OCI-LY7 (cell line): ENCODE results near the gene ANKRD66. TPM values are rescaled to one million over a fixed set of nuclear protein-coding genes. Genes with fewer than 3 reads are reported as not detected.

Experiments used
- Bru-seq: library from RNA; stranded (reverse); fragments of 400-500 nt; gene quantifications from one replicate; lab custom pipeline; 2021; lab: Mats Ljungman, UMichigan
- BruChase-seq, 2 experiments: library from RNA; stranded (reverse); fragments of 400-500 nt; gene quantifications; one replicate each; lab custom pipeline; 2021; lab: Mats Ljungman, UMichigan
- BruUV-seq: library from RNA; stranded (reverse); fragments of 400-500 nt; replicated peaks from 2 replicates; lab custom pipeline; 2021; lab: Mats Ljungman, UMichigan
- CTCF ChIA-PET: fragments of 300-600 bp; sonication (Branson Sonifier 250); formaldehyde crosslinking; loops from one replicate; lab custom pipeline; 2022; ENCODE audit warnings: antibody characterized with exemption; ENCODE audit not compliant: unreplicated experiment; lab: Charles Lee
- POLR2A ChIA-PET: fragments of 300-600 bp; sonication (Branson Sonifier 250); formaldehyde crosslinking; loops from one replicate; lab custom pipeline; 2022; ENCODE audit warnings: antibody characterized with exemption; lab: Charles Lee
- DNase-seq: peaks from one replicate; pipeline ENCODE4 v3.0.0-alpha.2; 2015; ENCODE audit warnings: low spot score
- H2AFZ ChIP-seq: fragments of 200-600 bp; sonication (generic), shearing (Covaris generic); 2 replicates; pipeline ENCODE4 v1.6.1; 2014; ENCODE audit warnings: mild to moderate bottlenecking, antibody characterized with exemption, low read length, moderate library complexity
- H3K27ac ChIP-seq: fragments of 200-600 bp; sonication (generic); 2 replicates; pipeline ENCODE4 v1.5.1; 2014; ENCODE audit warnings: mixed run types, low read depth, mild to moderate bottlenecking, moderate library complexity, low read length, inconsistent platforms; ENCODE audit not compliant: poor library complexity, severe bottlenecking
- H3K36me3 ChIP-seq: fragments of 200-600 bp; sonication (generic); 2 replicates; pipeline ENCODE4 v1.6.1; 2014; ENCODE audit warnings: mild to moderate bottlenecking, antibody characterized with exemption, low read length, moderate library complexity, mixed read lengths; ENCODE audit not compliant: insufficient read depth
- H3K4me1 ChIP-seq: fragments of 200-600 bp; sonication (generic); 2 replicates; pipeline ENCODE4 v1.5.1; 2014; ENCODE audit warnings: mild to moderate bottlenecking, low read length; ENCODE audit not compliant: insufficient read depth, poor library complexity, severe bottlenecking
- H3K4me2 ChIP-seq: fragments of 200-600 bp; sonication (generic); 2 replicates; pipeline ENCODE4 v1.6.1; 2014; ENCODE audit warnings: mild to moderate bottlenecking, low read length
- H3K4me3 ChIP-seq: fragments of 200-600 bp; sonication (generic); 2 replicates; pipeline ENCODE4 v1.5.1; 2014; ENCODE audit warnings: mild to moderate bottlenecking, low read depth, low read length; ENCODE audit not compliant: poor library complexity, severe bottlenecking
- H3K79me2 ChIP-seq: fragments of 200-600 bp; sonication (generic); 2 replicates; pipeline ENCODE4 v1.6.1; 2016; ENCODE audit warnings: low read depth, mild to moderate bottlenecking, low read length, moderate library complexity, mixed read lengths; ENCODE audit not compliant: insufficient read depth
- H3K9me2 ChIP-seq: fragments of 200-600 bp; sonication (generic); 2 replicates; pipeline ENCODE4 v1.6.1; 2016; ENCODE audit warnings: mild to moderate bottlenecking, low read length, mixed read lengths; ENCODE audit not compliant: insufficient read depth
- H3K9me3 ChIP-seq: fragments of 200-600 bp; sonication (generic); 2 replicates; pipeline ENCODE4 v1.6.1; 2014; ENCODE audit warnings: mild to moderate bottlenecking, mixed run types, low read length, mixed read lengths
- H4K20me1 ChIP-seq: fragments of 200-600 bp; sonication (generic); 2 replicates; pipeline ENCODE4 v1.6.1; 2014; ENCODE audit warnings: mild to moderate bottlenecking, antibody characterized with exemption, low read length, moderate library complexity, mixed read lengths; ENCODE audit not compliant: insufficient read depth
- EZH2phosphoT487 ChIP-seq: fragments of 200-600 bp; sonication (generic); IDR thresholded peaks from 2 replicates; pipeline ENCODE4 v1.6.1; 2018; ENCODE audit warnings: low read depth, borderline replicate concordance, mild to moderate bottlenecking, mixed run types, antibody characterized with exemption, low read length, moderate library complexity, mixed read lengths
- intact Hi-C: fragments of 100-400 bp; cut with micrococcal nuclease; formaldehyde crosslinking; loops from one replicate; pipeline ENCODE4 v1.10.0; 2022; ENCODE audit not compliant: unreplicated experiment
- long read RNA-seq: library from polyadenylated mRNA; stranded (forward); transcript quantifications from one replicate; pipeline ENCODE4 v2.0.0, GENCODE V29; 2022
- total RNA-seq, 2 experiments: library from RNA; depleted of rRNA in 1 of 2; stranded (reverse); fragments of >200 nt in 1 of 2; shearing (Covaris generic) in 1 of 2; gene quantifications; 2 replicates each; pipeline ENCODE4 v1.2.3, GENCODE V29; 2014 to 2022
- TF ChIP-seq, protein P1 (sequence below): fragments of 200-600 bp; sonication (generic); conservative IDR thresholded peaks from 2 replicates; pipeline ENCODE4 v1.5.1; 2014; ENCODE audit warnings: mild to moderate bottlenecking, antibody characterized with exemption, low read length, moderate library complexity, mixed read lengths

The ANKRD66 gene
- not detected in 2 replicates for total RNA-seq (2014; rRNA removed; shearing (Covaris generic))
- not detected in 2 replicates for total RNA-seq (2022)
- Bru-seq, nascent RNA: not detected
- percentile 9 among the genes with signal in this experiment for BruChase-seq, experiment 1, labeled RNA remaining after a 6-hour chase
- BruChase-seq, experiment 2, labeled RNA remaining after a 2-hour chase: not detected
- long read RNA-seq: 0 reads

DNA sequence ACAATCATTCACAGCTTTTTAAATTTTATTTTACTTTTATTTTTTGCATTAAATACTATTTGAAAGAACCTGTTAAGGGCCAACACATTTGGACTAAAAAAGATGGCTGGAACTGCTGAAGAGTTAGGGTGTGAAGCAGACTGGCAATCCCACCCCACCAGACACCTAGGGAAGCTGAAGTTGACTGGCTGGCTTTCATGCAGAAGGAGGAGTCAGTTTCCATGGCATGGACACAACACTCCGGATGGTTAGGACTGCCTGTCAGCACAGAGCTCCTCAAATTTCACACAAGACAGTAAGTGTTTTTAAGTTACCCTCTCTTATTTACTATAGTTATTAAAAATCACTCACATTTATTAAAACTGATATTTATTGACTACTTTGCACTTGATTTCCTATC, at the start of gene ANKRD66:
Gene ANKRD66, plus strand, starts transcription at position 238 of the 400 bp plus-strand sequence. CDS start 5,016 bp downstream, outside the sequence.
- ChIA-PET CTCF (no interaction called here), POLR2A (interaction anchor here (1.0 kb wide), 1 partner anchor 11 kb away, joined by 3 read pairs; the partner anchor contains the start of gene PLA2G7)
- Histone ChIP-seq H3K9me3 (no peaks in the 10 kb centered on the region), H3K4me2 (no peak within 1 kb of the TSS), H3K27ac (no peak within 1 kb of the TSS), H2AFZ (no peak within 1 kb of the TSS), H3K4me3 (no peak within 1 kb of the TSS), H3K79me2 (no peaks in the 10 kb centered on the region), H3K4me1 (no peaks in the 10 kb centered on the region), H3K9me2 (no peaks in the 10 kb centered on the region), H4K20me1 (no peaks in the 10 kb centered on the region), H3K36me3 (no peaks in the 10 kb centered on the region)
- BruUV-seq: no TSS peak
- no peak for TF ChIP-seq EZH2phosphoT487
- TF ChIP-seq, protein P1, sequence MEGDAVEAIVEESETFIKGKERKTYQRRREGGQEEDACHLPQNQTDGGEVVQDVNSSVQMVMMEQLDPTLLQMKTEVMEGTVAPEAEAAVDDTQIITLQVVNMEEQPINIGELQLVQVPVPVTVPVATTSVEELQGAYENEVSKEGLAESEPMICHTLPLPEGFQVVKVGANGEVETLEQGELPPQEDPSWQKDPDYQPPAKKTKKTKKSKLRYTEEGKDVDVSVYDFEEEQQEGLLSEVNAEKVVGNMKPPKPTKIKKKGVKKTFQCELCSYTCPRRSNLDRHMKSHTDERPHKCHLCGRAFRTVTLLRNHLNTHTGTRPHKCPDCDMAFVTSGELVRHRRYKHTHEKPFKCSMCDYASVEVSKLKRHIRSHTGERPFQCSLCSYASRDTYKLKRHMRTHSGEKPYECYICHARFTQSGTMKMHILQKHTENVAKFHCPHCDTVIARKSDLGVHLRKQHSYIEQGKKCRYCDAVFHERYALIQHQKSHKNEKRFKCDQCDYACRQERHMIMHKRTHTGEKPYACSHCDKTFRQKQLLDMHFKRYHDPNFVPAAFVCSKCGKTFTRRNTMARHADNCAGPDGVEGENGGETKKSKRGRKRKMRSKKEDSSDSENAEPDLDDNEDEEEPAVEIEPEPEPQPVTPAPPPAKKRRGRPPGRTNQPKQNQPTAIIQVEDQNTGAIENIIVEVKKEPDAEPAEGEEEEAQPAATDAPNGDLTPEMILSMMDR: no peak
- no peak for DNase-seq
- intact Hi-C loops: no loop called here

- BruUV-seq: no TSS peak
- ChIA-PET POLR2A (interaction anchor here (0.5 to 0.8 kb wide), 2 partner anchors 9 to 335 kb away, joined by 3 read pairs; no protein-coding TSS in a partner anchor), CTCF (no interaction called here)
- Histone ChIP-seq H3K36me3 (peaks cover 10% of the 10 kb centered on the region), H3K4me2 (no peak overlapping the region), H3K4me3 (no peak overlapping the region), H3K4me1 (no peaks in the 10 kb centered on the region), H3K9me3 (no peaks in the 10 kb centered on the region), H4K20me1 (no peaks in the 10 kb centered on the region), H3K9me2 (no peaks in the 10 kb centered on the region), H2AFZ (no peak overlapping the region), H3K79me2 (no peaks in the 10 kb centered on the region), H3K27ac (no peak overlapping the region)
- DNase-seq: no peak
- TF ChIP-seq, protein P1: no peak
- TF ChIP-seq EZH2phosphoT487: no peak
- intact Hi-C loops: no loop called here
Observed at GRCh38 chr6:46699970-46700369, 46.8 kb upstream of the ANKRD66 start.

DNA sequence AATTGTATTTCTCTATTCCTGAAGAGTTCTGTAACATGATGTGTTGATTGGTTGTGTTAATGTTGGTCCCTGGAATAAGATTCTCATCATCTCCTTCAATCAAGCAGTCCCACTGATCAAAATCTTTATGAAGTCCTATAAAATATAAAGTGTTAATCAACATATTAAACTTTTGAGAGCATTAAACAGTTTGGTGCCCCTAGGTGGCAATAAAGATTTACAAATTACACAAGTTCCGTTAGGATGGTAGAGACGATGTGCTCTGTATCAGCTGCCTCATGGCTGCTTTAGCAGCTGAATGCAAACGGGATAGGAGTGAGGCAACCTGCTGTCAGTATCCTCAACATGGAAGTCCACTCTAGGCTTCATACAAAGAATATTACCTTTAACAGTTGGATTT, 42.2 kb upstream of the ANKRD66 start:
- no TSS peak for BruUV-seq
- Histone ChIP-seq H3K4me2 (no peak overlapping the region), H3K27ac (no peak overlapping the region), H3K4me1 (no peaks in the 10 kb centered on the region), H2AFZ (peak overlapping the region; percentile 3; the same call in 1 of the 2 replicates), H3K9me2 (no peaks in the 10 kb centered on the region), H4K20me1 (no peaks in the 10 kb centered on the region), H3K4me3 (no peak overlapping the region), H3K9me3 (no peaks in the 10 kb centered on the region), H3K36me3 (peaks cover 4% of the 10 kb centered on the region; the same call in 1 of the 2 replicates), H3K79me2 (no peaks in the 10 kb centered on the region)
- intact Hi-C loops: no loop called here
- CTCF ChIA-PET: no interaction called here
- no peak for TF ChIP-seq EZH2phosphoT487
- TF ChIP-seq, protein P1: peak; percentile 60
- peak; percentile 47 for DNase-seq
- POLR2A ChIA-PET: interaction anchor here (1.1 kb wide), 1 partner anchor 9 kb away, joined by 4 read pairs; no protein-coding TSS in a partner anchor
